ENCODE measurements around the gene ADAM23.
"Not testable (repeated sequence)": the region's sequence is repeated elsewhere in the genome, so short reads cannot be mapped to it uniquely, and the experiment has no call there.

The ADAM23 gene, protein sequence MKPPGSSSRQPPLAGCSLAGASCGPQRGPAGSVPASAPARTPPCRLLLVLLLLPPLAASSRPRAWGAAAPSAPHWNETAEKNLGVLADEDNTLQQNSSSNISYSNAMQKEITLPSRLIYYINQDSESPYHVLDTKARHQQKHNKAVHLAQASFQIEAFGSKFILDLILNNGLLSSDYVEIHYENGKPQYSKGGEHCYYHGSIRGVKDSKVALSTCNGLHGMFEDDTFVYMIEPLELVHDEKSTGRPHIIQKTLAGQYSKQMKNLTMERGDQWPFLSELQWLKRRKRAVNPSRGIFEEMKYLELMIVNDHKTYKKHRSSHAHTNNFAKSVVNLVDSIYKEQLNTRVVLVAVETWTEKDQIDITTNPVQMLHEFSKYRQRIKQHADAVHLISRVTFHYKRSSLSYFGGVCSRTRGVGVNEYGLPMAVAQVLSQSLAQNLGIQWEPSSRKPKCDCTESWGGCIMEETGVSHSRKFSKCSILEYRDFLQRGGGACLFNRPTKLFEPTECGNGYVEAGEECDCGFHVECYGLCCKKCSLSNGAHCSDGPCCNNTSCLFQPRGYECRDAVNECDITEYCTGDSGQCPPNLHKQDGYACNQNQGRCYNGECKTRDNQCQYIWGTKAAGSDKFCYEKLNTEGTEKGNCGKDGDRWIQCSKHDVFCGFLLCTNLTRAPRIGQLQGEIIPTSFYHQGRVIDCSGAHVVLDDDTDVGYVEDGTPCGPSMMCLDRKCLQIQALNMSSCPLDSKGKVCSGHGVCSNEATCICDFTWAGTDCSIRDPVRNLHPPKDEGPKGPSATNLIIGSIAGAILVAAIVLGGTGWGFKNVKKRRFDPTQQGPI

DNA sequence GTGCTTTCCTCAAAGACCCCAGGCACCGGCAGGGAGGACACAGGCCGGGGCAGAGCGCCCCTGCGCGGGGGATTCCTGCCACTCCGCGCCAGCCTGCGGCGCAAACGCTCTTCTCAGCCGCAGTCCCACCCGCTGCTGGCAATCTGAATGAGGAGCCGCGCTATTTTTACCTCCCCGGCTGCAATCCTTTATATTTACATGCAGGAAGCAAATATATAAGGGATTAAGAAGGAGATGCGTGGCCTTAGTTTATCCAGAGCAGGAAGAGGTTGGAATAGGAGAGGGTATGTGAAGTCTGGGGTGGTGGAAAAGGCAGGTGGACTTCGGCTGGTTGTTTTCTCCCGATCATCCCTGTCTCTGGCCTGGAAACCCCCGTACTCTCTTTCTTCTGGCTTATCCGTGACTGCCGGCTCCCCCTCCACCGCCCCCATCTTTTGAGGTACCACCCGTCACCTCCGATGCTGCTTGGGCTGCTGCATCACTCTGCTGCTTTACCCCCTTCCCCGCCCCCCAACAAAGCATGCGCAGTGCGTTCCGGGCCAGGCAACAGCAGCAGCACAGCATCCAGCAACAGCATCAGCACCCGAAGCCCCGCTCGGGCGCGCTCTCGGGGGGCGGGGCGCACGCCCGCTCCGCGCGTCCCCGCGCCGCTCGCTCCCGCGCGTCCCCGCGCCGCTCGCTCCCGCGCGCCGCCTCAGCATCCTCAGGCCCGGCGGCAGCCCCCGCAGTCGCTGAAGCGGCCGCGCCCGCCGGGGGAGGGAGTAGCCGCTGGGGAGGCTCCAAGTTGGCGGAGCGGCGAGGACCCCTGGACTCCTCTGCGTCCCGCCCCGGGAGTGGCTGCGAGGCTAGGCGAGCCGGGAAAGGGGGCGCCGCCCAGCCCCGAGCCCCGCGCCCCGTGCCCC, at the start of gene ADAM23:
Gene ADAM23, plus strand, starts transcription at position 700 of the 902 bp plus-strand sequence. CDS start 335 bp downstream, outside the sequence.
- DNase-seq, result peak; percentile 20

- DNase-seq, result no peak
Observed at GRCh38 chr2:206396211-206396610, 47.1 kb upstream of the ADAM23 start.

- not testable (repeated sequence) for DNase-seq
Observed at GRCh38 chr2:206402956-206403569, 40.3 kb upstream of the ADAM23 start.

DNA sequence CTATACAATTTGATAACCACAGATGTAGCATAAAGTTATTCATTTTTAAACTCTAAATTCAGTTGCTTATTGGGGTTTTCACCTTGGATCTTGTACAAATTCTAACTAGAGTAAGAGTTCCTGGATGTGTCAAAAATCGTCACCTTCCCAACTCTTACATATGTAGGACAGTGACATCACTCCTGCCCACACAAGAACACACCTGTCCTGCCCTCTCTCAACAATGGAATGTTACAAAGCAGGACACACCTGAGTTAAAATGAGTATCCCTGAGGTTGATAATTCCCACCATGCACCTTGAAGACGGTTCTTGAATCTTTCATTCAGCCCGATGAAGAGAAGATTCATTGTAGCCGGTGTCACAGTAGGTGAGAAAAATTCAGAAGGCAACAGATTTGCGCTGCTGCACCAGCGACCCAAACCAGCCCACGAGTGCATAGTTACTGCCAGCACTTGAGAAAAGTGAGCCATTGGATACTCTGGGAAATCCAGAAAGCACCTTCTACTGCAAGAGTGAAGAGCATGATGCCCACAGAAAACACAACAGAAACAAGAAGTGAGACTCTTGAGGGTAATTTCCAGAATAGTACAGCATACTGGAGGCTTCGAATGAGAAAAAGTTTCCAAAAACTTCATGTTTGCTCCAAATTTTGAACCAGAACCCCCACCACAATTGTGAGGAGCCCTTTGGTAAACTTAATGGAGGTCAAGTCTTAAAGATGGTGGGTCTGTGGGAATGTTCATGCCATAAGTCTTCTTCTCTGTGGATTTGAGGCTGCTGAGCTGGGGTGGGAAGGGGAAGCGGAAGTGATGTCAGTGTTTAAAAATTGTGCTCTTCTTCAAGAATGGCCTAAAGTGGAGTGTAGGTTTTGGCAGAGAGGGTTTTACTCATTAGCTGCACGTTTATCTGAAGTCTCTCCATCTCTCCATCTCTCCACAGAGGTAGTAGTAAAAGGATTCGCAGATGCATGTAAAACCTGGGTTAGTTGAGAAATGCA, 34.7 kb upstream of the ADAM23 start:
- no peak for DNase-seq

DNA sequence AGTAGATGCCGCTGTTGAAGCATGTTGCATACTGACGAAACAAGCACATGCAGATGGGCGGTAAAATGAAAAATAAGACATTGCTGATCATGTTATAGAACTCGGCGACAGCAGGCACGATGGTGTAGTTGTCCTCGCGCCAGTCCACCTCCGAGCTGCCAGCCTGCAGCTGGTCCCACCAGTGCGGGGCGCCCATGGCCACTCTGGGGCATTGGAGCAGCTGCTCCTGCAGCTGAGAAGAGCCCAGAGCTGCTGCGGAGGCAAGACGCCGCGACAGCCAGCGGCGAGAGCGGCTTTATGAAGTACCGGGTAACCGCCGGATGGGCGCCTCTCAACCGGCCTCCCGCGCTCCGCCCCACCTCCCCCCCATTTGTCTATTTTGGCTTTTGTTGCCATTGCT, 32.6 kb upstream of the ADAM23 start:
- DNase-seq, result no peak

GRCh38 chr2:206415618-206416243, 27.6 kb upstream of the ADAM23 start:
- no peak for DNase-seq

DNA sequence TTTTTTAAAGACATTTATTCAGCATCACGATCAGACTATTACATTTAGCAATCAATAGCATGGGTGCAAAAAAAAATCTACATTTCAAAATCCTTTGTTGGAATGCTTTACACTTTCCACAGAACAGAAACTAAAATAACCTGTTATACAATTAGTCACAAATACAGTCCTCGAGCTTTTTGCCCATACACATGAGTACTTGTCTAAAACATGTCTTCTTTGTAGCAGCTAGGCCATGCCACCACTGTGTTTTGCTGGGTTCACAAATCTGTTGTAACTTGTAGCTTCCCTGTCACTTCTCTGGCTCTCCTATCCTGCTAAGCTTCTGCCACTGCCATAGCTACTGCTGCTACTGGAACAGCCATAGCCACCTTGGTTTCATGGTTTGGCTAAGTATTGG, 24.4 kb upstream of the ADAM23 start:
- DNase-seq, result no peak

DNA sequence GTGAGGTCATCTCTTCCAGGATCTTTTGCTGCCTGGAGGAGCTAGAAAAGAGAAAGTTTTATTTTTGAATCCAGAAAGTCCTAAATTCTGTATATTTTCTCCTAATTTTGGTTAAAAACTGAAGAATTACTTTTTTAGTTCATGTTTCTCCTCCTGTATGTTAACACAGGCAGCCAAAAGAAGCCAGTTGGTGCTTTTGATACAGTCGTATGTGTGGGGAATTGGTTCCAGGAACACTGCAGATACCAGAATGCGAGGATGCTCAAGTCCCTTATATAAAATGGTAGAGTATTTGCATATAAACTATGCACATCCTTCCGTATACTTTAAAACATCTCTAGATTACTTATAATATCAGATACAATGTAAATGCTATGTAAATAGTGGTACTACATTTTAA, 22.6 kb upstream of the ADAM23 start:
- no peak for DNase-seq

DNA sequence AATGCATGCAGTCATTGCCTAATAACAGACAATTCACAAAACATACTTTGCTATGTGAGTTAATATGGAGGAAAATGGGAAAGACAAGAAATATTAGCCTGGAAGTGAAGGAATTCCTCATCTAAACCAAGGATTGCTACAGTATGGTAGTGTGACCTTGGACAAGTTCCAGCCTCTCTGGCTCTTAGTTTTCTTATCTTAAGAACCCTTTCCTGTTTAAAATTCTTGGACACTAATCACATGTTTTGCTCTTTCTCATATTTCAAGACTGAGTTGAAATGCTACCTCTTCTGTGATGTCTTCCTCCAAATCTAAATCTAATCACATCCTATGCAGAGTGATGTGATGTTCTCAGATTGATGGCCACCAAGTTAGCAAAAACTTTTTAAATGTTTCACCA, 20.8 kb upstream of the ADAM23 start:
- DNase-seq, result no peak

- DNase-seq, result no peak
Observed at GRCh38 chr2:206423147-206423546, 20.2 kb upstream of the ADAM23 start.

DNA sequence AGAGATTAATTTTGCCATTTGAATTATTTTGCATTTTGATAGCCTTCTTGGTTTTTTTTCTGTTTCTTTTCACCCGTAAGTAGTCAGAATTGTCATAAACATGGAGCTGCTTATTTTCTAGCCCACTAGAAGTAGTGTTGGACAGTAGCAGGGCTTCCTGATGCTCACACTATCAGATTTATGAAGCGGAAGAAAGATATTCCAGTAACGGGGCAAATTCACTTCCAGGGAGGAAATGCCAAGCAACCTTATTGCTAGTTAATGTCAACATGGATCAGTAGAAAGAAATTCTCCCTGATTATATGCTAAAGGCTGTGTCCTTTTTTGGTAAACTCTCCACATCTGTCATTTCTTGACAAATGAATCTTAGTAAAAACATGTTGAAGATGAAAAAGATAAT, 19.2 kb upstream of the ADAM23 start:
- no peak for DNase-seq

DNA sequence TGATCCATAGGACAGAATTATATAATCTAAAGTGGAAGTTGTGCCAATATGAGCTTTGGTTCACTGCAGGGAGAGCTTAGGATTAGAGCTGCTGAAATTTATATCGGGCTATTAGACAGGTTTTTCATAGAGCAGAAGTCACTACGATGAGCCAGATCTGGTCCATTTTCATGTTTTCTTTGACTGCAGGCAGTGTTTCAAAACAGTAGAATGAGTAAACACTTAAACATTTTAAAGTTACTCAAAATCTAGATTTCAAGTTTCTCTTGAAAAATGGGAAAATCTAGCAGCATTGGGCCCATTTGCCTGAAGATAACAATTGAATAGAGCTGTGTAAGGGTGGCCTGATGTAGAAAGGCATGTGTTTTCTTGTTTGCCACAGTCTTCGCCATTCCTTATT, 14.5 kb upstream of the ADAM23 start:
- no peak for DNase-seq

- no peak for DNase-seq
Observed at GRCh38 chr2:206430452-206430851, 12.9 kb upstream of the ADAM23 start.

- DNase-seq, result no peak
Observed at GRCh38 chr2:206431439-206431838, 11.9 kb upstream of the ADAM23 start.

DNA sequence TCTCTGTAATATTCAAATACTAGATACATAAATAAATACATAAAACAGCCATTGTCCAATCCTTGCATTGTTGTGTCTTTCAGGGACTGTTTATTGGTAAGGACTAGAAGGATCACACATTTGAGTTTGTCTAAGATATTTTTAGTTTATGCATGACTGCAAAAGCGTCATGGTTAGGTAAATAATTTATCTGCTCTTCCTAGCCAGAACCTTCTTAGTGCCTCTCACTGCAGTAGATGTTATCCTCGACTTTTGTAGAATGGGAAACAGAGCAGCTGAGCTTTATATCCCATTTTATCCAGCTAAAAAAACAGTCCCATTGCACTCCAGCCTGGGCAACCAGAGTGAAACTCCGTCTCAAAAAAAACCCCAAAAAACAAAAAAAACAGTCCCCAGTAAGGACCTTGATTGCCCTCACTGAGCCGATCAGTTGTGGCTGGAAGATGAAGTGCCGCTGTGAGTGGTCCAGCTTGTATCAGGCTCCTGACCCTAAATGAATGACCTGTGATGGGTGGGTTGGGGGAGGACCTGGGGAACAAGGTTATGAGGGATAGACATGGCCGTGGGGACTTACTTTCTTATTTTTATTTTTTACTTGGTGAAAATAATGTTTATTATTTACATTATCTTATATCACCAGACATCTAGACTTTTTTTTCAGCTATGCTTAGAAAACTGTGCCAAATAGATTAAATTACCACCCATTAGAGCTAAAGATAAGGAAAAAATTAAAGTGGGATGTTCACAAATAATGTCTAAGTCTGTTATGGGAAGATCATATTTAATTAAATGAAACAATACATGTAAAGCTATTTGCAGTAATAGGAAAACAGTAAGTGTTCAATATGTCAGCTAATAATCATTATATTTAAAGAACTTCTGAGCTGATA, 10.9 kb upstream of the ADAM23 start:
- no peak for DNase-seq

GRCh38 chr2:206433190-206433589, 10.1 kb upstream of the ADAM23 start:
- DNase-seq, result no peak

DNA sequence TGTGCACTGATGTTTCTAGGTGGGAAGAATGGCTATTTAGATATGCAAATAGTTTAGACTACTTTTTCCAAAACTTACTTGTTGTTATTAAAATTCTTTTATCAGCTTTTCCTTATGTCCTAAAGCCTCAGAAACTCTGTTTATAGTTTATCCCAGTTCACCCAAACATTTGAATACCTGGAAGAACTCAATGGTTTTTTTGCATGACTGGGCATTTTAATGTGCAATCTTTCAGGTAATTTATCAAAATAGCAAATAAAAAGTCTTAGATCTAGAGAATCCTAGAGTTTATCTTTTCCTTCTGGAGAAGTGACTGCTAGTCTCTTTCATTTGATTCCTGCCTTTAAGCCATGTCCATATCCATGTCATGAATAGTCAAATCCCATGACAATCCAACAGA, 9.6 kb upstream of the ADAM23 start:
- no peak for DNase-seq

- DNase-seq, result no peak
Observed at GRCh38 chr2:206435742-206436141, 7.6 kb upstream of the ADAM23 start.

DNA sequence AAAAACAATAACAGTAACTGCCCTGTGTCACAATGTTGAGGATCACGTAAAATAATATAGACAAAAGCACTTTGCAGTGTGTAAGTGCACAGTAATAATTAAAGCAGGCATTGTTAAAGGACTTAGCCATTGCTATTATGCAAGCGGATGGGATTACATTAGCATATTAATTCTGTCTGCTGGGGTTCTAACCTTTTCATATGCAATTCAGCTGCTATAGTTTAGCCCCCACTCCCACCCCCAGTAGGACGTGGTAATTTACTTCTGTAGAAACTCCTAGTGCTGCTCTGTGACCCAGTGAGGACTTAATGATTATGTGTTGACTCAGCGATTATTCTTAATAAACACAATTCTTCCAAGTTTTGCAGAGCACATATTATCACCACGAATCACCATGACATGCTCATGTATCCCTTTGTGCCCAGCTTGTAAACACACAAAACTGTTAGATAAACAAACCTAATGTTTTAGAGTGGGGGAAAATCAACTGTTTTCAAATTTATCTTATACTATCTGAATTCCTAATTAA, 5.1 kb upstream of the ADAM23 start:
- no peak for DNase-seq

DNA sequence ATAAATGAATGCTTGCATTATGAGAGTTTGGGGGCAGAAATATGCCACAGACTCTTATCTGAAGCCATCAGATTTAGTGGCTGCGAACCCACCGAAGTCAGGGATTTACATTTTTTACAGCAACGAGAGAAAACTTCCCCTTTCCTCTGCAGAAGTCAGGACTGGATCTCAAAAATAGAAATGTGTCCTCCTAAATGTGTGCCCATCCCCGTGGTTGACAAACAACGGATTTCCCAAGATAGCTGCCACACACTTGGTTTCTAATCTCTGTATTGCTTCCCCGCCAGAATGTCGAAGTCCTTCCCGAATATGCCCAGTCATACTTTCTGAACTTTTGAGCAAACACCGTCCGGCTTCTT, 879 bp upstream of the ADAM23 start:
- DNase-seq, result no peak

Measured in activated CD4-positive, alpha-beta T cell treated with anti-CD3 and anti-CD28 coated beads, Interleukin-2, amount 50 U/mL, for 1 hour (primary cell).